NCI-H128 (cell line): Measurements from ENCODE around the gene ZMYM4.

Source experiments
- DNase-seq: peaks from one replicate; lab custom pipeline; 2025; ENCODE audit not compliant: unreplicated experiment; lab: John Stamatoyannopoulos, UW

The ZMYM4 gene

GRCh38 chr1:35274197-35274596 is 5.7 kb downstream of the ZMYM4 start:
- no peak for DNase-seq

GRCh38 chr1:35278886-35279554 is 10.5 kb downstream of the ZMYM4 start:
- DNase-seq = no peak

DNA sequence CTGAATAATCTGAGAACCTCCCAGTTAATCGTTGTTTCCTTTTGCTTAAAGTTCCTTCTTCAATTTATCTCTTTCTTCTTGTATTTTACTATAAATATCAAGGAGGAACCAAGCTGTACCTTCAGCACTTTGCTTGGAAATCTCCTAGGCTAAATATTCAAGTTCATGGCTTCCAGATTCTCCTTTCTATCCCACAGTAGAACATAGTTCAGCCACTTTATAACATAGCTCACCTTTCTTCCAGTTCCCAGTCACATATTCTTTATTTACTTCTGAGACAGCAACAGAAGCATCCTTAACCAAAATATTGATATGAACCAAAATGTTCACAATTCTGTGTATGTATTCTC is 11.0 kb downstream of the ZMYM4 start:
- DNase-seq = no peak

GRCh38 chr1:35280006-35280405 is 11.5 kb downstream of the ZMYM4 start:
- no peak for DNase-seq

GRCh38 chr1:35281565-35281964 is 13.1 kb downstream of the ZMYM4 start:
- DNase-seq = no peak

DNA sequence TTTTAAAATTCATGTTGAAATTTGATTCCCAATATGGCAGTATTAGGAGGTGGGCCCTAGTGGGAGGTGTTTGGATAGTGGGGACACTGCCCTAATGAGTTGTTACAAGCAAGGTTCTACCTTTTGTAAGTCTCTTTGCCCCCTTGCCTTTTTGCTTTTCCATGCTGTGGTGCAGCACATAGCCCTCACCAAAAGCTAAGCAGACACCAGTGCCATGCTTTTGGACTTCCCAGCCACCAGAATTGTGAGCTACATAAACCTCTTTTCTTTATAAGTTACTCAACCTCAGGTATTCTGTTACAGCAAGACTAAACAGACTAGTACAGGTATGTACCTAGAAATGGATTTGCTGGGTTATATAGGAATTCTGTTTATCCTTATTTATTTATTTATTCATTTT is 13.7 kb downstream of the ZMYM4 start:
- DNase-seq = no peak

DNA sequence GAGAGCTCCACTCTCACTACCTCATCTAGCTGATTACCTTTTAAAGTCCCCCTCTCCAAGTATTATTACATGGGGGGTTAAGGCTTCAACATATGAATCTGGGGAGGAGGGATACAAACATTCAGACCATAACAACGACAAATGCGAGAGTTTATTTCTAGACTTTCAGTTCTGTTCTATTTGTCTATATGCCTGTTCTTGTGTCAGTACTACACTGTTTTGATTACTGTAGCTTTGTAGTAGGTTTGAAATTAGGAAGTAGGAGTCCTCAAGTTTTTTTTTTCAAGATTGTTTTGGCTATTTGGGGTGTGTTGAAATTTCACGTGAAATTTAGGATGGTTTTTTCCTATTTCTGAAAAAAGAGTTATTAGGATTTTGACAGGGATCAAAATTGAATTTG is 16.3 kb downstream of the ZMYM4 start:
- DNase-seq = no peak

DNA sequence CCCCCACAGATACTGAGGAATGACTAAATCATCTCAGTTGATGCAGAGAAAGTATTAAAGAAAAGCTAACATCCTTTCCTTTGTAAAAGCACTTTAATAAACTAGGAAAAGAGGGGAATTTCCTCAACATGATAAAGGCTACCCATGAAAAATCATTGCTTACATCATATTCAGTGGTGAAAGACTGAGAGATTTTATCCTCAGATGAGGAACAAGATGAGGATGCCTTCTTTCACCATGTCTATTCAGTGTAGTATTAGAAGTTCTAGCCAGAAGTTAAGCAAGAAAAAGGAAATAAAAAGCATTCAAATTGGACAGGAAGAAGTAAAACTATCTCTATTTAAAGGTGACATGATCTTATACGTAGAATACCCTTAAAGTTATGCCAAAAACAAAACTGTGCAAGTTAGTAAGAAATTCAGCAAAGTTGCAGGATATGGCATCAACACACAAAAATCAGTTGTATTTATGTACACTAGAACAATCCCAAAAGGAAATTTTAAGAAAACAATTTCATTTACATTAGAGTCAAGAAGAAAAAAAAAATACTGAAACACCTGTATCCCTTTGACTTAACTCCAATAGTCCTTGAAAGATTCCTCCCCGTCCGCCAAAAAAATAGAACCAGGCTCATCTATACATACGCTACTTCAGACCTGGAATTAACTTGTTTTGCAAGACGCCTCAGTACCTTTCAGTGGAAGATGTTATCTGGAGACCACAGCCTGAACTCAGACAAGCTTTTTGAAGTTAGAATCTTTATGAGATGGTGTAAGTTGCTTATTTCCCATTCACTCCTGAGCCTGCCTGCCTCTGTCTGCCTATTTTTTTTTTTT is 17.5 kb downstream of the ZMYM4 start:
- DNase-seq = no peak

- no peak for DNase-seq
Measured at GRCh38 chr1:35287807-35288640, 19.5 kb downstream of the ZMYM4 start.

DNA sequence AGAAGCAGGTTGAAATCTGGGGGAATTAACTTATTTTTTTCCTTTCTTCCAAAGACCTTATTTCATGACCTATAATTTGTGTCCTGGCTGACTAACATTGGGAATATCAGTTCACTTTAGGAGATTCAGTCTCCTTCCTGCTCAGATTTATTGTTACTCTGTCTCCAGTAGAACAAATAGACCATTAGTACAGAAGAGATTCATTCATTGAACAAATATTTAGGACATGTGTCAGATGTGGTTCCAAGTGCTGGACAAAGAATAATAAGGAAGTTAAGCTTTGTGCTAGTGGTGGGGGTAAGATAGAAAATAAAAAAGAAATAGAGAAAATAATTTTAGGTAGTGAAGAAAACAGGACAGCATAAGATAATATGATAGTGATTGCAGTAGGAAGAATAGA is 20.3 kb downstream of the ZMYM4 start:
- no peak for DNase-seq

- no peak for DNase-seq
Measured at GRCh38 chr1:35290452-35290851, 21.9 kb downstream of the ZMYM4 start.

GRCh38 chr1:35294809-35295208 is 26.3 kb downstream of the ZMYM4 start:
- DNase-seq = no peak

DNA sequence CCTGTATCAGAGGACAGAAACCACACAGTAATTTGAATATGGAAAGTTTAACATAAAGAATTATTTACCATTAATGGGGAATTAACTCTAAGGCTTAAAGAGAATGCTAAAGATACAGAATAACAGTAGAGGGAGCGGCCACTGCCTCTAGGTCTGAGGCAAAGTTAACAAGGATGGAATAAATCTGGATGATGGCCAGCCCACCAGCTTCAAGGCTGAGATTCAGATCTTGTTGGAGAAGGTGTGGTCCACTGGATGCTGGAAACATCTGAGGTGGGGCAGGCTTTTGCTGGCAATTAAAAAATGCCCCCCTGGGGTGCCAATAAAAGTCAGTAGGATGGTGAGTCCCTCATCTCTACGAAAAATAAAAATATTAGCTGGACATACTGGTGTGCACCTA is 29.4 kb downstream of the ZMYM4 start:
- DNase-seq = no peak

DNA sequence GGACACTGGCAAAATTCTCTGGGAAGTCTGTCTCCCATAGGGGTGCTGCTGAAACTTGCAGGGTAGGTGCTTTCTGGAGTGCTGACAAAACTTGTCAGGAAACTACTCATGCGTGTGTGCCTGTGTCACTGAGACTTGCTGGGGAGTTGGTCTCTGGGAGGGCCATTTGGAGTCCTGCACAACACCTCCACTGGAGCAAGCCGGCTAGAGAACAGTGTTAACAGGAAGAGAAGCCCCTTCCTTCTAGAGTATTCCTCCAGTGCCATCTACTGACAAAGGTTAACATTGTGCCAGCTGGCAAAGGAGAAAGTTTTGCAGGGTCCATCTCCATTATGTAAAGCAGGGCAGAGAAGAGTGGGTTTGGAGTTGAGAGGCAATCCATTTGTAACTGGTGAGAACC is 30.0 kb downstream of the ZMYM4 start:
- peak; percentile 45 for DNase-seq

DNA sequence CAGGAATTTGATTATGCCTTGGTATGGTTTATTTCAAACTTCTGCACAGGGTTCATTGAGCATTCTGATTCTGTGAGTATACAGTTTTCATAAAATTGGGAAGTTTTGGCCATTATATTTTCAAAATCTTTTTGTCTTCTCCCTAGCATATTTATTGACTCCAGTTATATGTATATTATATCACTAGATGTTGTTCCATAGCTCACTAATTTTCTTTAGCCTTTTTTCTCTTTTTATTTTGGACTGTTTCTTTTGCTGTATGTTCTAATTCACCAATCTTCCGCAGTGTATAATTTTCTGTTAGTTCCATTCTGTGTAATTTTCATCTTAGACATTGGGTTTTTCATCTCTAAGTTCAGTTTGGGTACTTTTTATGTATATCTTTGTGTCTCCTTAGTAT is 31.9 kb downstream of the ZMYM4 start:
- DNase-seq = no peak

DNA sequence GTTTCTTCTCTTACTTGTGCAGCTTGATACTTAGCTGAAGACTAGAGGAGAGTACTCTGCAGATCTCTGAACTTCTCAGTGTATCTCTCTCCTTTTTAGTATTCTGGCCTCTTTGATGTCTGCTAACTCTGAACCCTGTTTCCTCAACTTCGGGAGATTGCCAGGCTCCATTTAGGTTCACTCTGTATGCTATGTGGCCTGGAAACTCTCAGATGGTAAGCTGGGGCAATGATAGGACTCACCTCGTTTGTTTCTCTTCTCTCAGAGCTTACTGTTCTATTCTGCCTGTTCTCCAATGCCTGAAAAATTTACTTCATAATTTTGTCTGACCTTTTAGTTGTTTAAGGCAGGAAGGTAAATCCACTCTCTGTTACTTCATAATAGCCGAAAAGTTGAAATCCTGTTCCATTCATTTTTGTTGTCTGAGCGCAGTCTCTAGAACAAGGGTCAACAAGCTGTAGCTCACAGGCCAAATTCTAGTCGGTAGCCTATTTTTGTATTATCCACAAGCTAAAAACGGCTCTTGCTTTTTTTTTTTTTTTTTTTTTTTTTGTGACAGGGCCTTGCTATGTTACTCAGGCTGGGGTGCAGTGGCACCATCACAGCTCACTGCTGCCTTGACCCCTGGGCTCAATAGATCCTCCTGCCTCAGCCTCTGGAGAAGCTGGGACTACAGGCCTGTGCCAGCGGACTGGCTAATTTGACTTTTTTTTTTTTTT is 33.3 kb downstream of the ZMYM4 start:
- DNase-seq = no peak

DNA sequence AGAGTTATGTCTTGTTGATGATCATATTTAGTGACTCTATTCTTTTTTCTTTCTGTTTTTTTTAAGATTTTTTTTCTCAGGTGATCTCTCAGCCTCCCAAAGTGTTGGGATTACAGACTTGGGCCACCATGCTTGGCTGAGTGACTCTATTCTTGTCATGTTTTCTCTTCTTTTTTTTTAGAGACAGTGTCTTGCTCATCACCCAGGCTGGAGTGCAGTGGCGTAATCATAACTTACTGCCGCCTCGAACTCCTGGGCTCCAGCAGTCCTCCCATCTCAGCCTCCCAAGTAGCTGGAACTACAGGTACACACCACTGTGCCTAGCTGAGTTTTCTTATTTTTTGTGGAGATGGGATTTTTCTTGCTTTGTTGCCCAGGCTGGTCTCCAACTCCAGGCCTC is 36.9 kb downstream of the ZMYM4 start:
- DNase-seq = no peak

GRCh38 chr1:35315649-35316048 is 47.1 kb downstream of the ZMYM4 start:
- no peak for DNase-seq

DNA sequence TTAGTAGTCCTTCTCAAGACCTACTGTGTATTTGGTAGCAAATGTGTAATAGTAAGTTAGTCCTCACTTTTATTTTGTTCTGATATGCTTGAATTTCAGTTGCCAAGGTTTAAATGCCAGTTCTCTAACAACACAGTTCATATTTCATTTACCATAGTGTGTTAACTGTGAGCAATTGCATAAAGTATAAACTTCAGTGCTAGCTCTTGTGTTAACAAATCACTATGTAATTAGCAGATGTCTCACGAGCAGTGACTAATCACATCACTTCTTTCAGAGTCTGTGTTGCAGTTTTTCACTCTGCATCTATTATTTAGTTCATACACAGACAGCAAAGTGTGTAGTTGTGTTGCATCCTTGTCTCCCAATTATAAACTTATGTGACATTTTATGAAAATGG is 47.8 kb downstream of the ZMYM4 start:
- no peak for DNase-seq

GRCh38 chr1:35319988-35320713 is 51.6 kb downstream of the ZMYM4 start:
- DNase-seq = no peak

- DNase-seq = no peak
Measured at GRCh38 chr1:35320937-35321336, 52.4 kb downstream of the ZMYM4 start.
